NCI-H345 treated with DMSO at 0.1 percent for 48 hours (cell line): ENCODE data around the gene GRIK3.

Experiments
- DNase-seq: peaks from one replicate; lab custom pipeline; 2025; ENCODE audit not compliant: unreplicated experiment; lab: John Stamatoyannopoulos, UW

Gene GRIK3

GRCh38 chr1:36835017-36835695 lies 199.2 kb downstream of the GRIK3 start:
- DNase-seq, result no peak

- DNase-seq, result no peak
Measured at GRCh38 chr1:36834586-36834985, 199.7 kb downstream of the GRIK3 start.

- no peak for DNase-seq
Measured at GRCh38 chr1:36831186-36831810, 203.0 kb downstream of the GRIK3 start.

GRCh38 chr1:36829961-36830360 lies 204.4 kb downstream of the GRIK3 start:
- DNase-seq, result no peak

- no peak for DNase-seq
Measured at GRCh38 chr1:36829066-36829465, 205.2 kb downstream of the GRIK3 start.

GRCh38 chr1:36825226-36825625 lies 209.1 kb downstream of the GRIK3 start:
- no peak for DNase-seq

- DNase-seq, result no peak
Measured at GRCh38 chr1:36824390-36824861, 209.9 kb downstream of the GRIK3 start.

- DNase-seq, result no peak
Measured at GRCh38 chr1:36822648-36823047, 211.7 kb downstream of the GRIK3 start.

- DNase-seq, result no peak
Measured at GRCh38 chr1:36821386-36821785, 212.9 kb downstream of the GRIK3 start.

- DNase-seq, result no peak
Measured at GRCh38 chr1:36818771-36819170, 215.5 kb downstream of the GRIK3 start.

GRCh38 chr1:36816348-36816747 lies 218.0 kb downstream of the GRIK3 start:
- no peak for DNase-seq

GRCh38 chr1:36814774-36815173 lies 219.5 kb downstream of the GRIK3 start:
- DNase-seq, result no peak

- DNase-seq, result no peak
Measured at GRCh38 chr1:36814083-36814482, 220.2 kb downstream of the GRIK3 start.

GRCh38 chr1:36807262-36807661 lies 227.1 kb downstream of the GRIK3 start:
- DNase-seq, result no peak

GRCh38 chr1:36805979-36806640 lies 228.2 kb downstream of the GRIK3 start:
- DNase-seq, result no peak

- no peak for DNase-seq
Measured at GRCh38 chr1:36804669-36805314, 229.5 kb downstream of the GRIK3 start.

GRCh38 chr1:36803868-36804570 lies 230.3 kb downstream of the GRIK3 start:
- DNase-seq, result no peak

- DNase-seq, result no peak
Measured at GRCh38 chr1:36802018-36802417, 232.3 kb downstream of the GRIK3 start.

GRCh38 chr1:36797761-36798160 lies 236.6 kb downstream of the GRIK3 start:
- no peak for DNase-seq

GRCh38 chr1:36796733-36797132 lies 237.6 kb downstream of the GRIK3 start:
- no peak for DNase-seq

- DNase-seq, result no peak
Measured at GRCh38 chr1:36796106-36796590, 238.2 kb downstream of the GRIK3 start.
